Measurements from ENCODE around the gene VWA5B1. TPM values are rescaled to one million over a fixed set of nuclear protein-coding genes. Genes with fewer than 3 reads are reported as not detected.

Gene VWA5B1
- total and polyA plus RNA-seq, 2 of the 8 experiments (the other 6 are each of a cell fraction or from before 2014, with no cell fraction given), result 0.54 to 2.3 TPM

GRCh38 chr1:20386323-20387081 lies 95.8 kb downstream of the VWA5B1 start (continued):
- no peak for TF ChIP-seq NANOG (IDR thresholded peaks at IDR 0.05; ENCODE audit: insufficient read depth, low read depth, low read length, poor library complexity, severe bottlenecking)
- TF ChIP-seq PHF8 (conservative IDR thresholded peaks at IDR 0.05; ENCODE audit: low read depth, low read length), result no peak

Measured in H1 (cell line).